ENCODE data around the gene ZNF786.
"Not testable (repeated sequence)": the region's sequence is repeated elsewhere in the genome, so short reads cannot be mapped to it uniquely, and the experiment has no call there.

Gene ZNF786

DNA sequence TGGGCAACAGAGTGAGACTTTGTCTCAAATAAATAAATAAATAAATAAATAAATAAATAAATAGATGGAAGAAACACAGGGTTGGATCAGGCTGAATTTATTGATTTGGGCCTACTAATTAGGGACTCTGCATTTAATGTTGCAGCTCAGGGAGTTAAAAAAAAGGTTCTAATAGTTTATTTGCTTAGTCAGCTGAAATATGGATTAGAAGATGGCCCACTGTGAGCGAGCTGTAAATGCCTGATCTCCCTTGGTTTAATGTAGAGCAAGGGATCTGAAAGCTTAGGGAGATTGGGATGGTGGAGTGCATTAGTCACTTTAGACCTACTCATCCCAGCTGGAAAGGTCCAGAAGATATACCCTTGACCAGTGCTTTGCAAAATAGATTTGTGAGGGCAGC, 37.1 kb downstream of the ZNF786 start:
- TF ChIP-seq, protein P1, sequence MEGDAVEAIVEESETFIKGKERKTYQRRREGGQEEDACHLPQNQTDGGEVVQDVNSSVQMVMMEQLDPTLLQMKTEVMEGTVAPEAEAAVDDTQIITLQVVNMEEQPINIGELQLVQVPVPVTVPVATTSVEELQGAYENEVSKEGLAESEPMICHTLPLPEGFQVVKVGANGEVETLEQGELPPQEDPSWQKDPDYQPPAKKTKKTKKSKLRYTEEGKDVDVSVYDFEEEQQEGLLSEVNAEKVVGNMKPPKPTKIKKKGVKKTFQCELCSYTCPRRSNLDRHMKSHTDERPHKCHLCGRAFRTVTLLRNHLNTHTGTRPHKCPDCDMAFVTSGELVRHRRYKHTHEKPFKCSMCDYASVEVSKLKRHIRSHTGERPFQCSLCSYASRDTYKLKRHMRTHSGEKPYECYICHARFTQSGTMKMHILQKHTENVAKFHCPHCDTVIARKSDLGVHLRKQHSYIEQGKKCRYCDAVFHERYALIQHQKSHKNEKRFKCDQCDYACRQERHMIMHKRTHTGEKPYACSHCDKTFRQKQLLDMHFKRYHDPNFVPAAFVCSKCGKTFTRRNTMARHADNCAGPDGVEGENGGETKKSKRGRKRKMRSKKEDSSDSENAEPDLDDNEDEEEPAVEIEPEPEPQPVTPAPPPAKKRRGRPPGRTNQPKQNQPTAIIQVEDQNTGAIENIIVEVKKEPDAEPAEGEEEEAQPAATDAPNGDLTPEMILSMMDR (IDR thresholded peaks at IDR 0.05; ENCODE audit: low read depth, low read length, missing control alignments): no peak
- no peak overlapping the region for H3K4me3 ChIP-seq (replicated peaks; ENCODE audit: low read depth, low read length)
- DNase-seq (ENCODE audit: extremely low read depth, low read depth): no peak

DNA sequence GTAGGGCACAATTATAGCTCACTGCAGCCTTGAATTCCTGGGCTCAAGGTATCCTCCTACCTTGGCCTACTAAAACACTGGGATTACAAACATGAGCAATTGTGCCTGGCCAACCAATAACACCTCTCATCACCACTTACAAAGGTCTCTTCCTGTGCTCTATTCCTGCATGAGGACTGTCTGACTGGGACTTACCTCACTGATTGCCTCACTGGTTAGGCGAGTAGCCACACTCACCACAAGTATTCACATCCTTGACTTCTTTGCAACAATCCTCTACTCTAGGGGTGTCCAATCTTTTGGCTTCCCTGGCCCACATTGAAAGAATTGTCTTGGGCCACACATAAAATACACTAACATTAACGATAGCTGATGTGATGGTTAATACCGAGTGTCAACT, 39.6 kb downstream of the ZNF786 start:
- DNase-seq (ENCODE audit: extremely low read depth, low read depth): no peak
- TF ChIP-seq, protein P1 (IDR thresholded peaks at IDR 0.05; ENCODE audit: low read depth, low read length, missing control alignments): no peak
- no peak overlapping the region for H3K4me3 ChIP-seq (replicated peaks; ENCODE audit: low read depth, low read length)

DNA sequence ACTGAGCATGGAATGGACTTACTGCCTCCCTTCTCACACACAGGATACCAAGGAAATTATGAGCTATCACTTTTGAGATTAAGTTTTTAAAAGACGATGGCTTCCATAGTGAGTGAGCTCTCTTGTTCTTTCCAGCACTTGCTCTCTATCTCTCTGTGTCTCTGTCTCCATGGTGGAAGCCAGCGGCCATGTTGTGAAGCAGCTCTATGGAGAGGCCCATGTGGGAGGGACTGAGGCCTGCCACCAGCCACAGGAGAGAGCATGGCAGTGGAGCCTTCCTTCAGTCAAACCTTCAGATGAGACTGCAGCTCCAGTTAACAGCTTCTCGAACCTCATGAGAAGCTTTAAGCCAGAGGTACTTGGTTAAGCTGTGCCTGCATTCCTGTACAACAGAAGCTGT, 41.7 kb downstream of the ZNF786 start:
- TF ChIP-seq, protein P1 (IDR thresholded peaks at IDR 0.05; ENCODE audit: low read depth, low read length, missing control alignments): no peak
- H3K4me3 ChIP-seq (replicated peaks; ENCODE audit: low read depth, low read length): no peak overlapping the region
- no peak for DNase-seq (ENCODE audit: extremely low read depth, low read depth)

DNA sequence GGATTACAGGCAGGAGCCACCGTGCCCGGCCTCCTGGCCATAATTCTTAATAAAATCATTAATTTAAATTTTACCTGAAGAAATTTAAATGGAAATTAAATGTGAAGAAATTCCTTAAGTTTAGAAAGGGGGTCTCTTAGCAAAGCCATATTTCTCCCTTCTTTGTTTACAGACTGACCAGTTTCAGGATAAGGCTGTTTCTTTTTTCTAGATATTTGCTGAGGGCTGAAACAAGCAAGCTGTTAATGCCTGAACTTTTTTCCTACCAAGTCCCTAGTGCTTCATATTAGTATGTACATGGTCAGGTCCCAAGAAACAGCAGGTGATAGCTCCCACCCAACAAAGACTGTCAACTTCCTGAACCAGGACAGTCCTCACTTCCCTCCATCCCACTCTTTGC, 44.1 kb downstream of the ZNF786 start:
- TF ChIP-seq, protein P1 (IDR thresholded peaks at IDR 0.05; ENCODE audit: low read depth, low read length, missing control alignments): no peak

DNA sequence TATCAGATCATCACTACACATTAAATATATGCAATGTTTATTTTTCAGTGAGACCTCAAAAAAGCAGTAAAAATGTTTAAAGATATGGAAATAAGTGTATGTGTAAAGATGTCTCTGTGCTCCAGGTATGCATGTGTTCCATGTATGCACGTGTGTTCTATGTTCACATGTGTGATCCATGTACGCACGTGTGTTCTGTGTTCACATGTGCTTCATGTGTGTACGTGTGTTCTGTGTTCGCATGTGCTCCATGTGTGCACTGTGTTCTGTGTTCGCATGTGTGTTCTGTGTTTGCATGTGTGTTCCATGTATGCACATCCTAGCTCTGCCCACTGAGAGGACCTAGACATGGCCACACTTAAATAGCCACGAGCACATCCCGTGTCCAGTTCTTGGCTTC, 46.6 kb downstream of the ZNF786 start:
- H3K4me3 ChIP-seq (replicated peaks; ENCODE audit: low read depth, low read length): no peak overlapping the region
- TF ChIP-seq, protein P1 (IDR thresholded peaks at IDR 0.05; ENCODE audit: low read depth, low read length, missing control alignments): no peak
- DNase-seq (ENCODE audit: extremely low read depth, low read depth): no peak

More for the DNA sequence above, 44.1 kb downstream of the ZNF786 start:
- DNase-seq (ENCODE audit: extremely low read depth, low read depth): no peak
- H3K4me3 ChIP-seq (replicated peaks; ENCODE audit: low read depth, low read length): no peak overlapping the region

DNA sequence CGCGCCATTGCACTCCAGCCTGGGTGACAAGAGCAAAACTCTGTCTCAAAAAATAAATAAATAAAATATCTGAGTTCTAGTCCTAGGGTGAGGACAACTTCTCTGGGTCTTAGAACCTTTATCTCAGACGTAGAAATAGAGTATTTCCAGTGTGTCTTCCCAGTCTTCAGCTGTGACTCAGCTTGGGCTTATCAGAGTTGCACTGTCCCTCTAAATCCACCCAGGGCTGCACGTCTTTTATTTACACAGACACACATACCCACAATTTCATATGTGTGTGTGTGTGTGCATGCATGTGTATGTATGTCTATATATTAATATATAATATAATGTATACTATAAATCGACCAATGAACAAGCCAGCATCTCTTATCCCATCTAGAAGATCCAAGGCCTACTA, 49.2 kb downstream of the ZNF786 start:
- no peak for DNase-seq (ENCODE audit: extremely low read depth, low read depth)
- no peak overlapping the region for H3K4me3 ChIP-seq (replicated peaks; ENCODE audit: low read depth, low read length)
- TF ChIP-seq, protein P1 (IDR thresholded peaks at IDR 0.05; ENCODE audit: low read depth, low read length, missing control alignments): no peak

DNA sequence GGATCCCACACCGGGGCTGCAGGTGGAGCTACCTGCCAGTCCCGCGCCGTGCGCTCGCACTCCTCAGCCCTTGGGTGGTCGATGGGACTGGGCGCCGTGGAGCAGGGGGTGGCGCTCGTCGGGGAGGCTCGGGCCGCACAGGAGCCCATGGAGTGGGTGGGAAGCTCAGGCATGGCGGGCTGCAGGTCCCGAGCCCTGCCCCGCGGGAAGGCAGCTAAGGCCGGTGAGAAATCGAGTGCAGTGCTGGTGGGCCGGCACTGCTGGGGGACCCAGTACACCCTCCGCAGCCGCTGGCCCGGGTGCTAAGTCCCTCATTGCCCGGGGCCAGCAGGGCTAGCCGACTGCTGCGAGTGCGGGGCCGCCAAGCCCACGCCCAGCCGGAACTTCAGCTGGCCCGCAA, 51.9 kb downstream of the ZNF786 start:
- H3K4me3 ChIP-seq (replicated peaks; ENCODE audit: low read depth, low read length); DNase-seq (ENCODE audit: extremely low read depth, low read depth): not testable (repeated sequence)
